Measurements from ENCODE around the gene GATA2.

DNA sequence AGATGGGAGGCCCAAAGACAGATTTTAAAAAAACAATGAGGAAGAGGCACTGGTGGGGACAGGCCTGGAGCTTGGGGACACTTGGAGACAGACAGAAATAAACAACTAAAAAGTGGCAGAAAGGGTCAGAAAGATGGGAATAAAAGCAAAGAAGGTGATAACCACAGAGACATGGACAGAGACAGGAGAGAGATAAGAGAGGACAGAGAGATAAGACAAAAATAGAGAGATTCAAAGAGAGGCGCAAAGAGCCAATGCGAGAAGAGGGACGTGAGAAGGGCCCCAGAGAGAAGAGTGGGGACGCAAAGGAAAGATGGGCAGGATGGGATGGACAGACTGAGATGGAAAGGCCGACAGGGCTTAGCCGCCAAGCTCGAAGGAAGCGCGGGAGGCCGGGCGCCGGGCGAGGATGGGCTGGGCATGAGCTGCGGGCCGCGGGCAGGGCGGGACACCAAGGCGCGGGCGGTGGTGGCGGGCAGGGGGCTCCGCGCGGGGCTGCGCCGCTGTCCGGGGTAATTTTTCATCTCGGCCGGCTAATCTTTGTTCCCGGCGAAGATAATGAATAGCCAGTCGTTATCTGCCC, 3.1 kb upstream of the GATA2 start:
- TF ChIP-seq POLR2A (IDR thresholded peaks at IDR 0.05): no peak
- TF ChIP-seq, protein P1, sequence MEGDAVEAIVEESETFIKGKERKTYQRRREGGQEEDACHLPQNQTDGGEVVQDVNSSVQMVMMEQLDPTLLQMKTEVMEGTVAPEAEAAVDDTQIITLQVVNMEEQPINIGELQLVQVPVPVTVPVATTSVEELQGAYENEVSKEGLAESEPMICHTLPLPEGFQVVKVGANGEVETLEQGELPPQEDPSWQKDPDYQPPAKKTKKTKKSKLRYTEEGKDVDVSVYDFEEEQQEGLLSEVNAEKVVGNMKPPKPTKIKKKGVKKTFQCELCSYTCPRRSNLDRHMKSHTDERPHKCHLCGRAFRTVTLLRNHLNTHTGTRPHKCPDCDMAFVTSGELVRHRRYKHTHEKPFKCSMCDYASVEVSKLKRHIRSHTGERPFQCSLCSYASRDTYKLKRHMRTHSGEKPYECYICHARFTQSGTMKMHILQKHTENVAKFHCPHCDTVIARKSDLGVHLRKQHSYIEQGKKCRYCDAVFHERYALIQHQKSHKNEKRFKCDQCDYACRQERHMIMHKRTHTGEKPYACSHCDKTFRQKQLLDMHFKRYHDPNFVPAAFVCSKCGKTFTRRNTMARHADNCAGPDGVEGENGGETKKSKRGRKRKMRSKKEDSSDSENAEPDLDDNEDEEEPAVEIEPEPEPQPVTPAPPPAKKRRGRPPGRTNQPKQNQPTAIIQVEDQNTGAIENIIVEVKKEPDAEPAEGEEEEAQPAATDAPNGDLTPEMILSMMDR (IDR thresholded peaks at IDR 0.05): no peak
